Activated naive CD4-positive, alpha-beta T cell treated with Interleukin-2 at 50 U/mL for 16 hours (primary cell): ENCODE measurements around the gene LRRIQ1.
"Not testable (repeated sequence)": the region's sequence is repeated elsewhere in the genome, so short reads cannot be mapped to it uniquely, and the experiment has no call there.

Source experiments
- DNase-seq: peaks from one replicate; pipeline ENCODE4 v3.0.0-alpha.2; 2020

The LRRIQ1 gene

DNA sequence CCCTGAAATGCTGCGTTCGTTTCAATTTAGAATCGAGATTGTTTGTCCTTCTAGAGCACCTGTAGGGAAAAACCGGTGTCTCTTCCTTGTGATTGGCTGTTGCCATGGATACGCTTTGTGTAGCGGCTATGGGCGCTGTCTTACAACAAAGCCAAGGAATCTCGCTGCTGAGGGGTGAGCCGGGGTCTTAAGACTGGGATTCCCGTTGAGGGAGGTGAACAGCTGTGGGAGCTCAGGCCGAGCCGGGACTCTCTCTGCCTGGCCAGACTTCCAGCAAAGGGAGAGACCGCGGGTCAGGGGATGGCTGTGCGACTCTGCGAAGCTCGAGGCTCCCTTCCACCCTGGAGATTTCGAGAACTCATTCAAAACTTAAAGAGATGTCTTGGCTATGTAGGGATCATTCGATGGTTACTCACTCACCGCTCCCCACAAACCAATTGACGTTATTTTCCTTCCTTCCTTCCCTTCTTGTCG lies at the start of gene LRRIQ1, which contains the start of gene TSPAN19:
LRRIQ1 (plus strand) TSS at position 118 of the 474 bp plus-strand sequence. CDS start 1,826 bp downstream, outside the sequence.
TSPAN19 (minus strand) TSS at position 44 of the 474 bp plus-strand sequence. CDS start 6,331 bp downstream, outside the sequence.
- peak; percentile 2 for DNase-seq

- DNase-seq: no peak
These were observed 49.6 kb upstream of the LRRIQ1 start for GRCh38 chr12:84986586-84986985.

DNA sequence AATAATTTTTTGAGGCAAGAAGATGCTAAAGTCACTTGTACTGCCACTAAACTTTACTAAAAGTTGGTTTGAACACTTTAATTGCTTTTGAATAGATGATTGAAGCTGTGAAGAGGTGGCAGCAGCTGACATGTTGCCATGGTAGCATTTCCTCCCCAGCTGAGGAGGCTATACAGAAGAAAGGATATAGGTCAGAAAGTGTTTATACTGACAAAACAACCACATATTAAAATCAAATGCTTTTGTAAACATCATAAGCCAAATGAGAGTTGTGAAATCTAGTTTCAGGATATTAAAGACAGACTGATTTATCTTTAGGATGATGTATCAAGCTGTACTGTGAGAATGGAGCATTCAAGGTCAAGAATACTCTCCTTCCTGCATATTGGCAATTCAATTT lies 41.7 kb upstream of the LRRIQ1 start:
- DNase-seq: no peak

- no peak for DNase-seq
These were observed 40.5 kb upstream of the LRRIQ1 start for GRCh38 chr12:84995641-84996040.

DNA sequence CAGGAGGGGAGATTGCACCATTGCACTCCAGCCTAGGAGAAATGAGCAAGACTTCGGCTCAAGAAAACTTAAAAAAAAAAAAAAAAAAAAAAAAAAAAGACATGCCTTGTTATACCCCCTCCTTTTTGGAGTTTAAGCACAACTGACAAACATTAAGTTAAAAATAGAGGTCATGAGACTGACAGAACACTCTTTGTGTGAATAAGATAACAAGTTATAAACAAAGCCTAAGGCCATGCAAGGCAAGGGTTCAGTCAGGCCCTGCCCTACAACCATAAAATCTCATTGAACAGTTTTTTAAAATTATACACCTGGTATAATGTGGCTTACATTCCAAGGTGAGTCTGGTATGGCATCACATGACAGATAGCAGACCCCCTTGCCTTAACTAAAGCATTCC lies 39.4 kb upstream of the LRRIQ1 start:
- no peak for DNase-seq

- DNase-seq: no peak
These were observed 37.8 kb upstream of the LRRIQ1 start for GRCh38 chr12:84998341-84998740.

- DNase-seq: no peak
These were observed 35.4 kb upstream of the LRRIQ1 start for GRCh38 chr12:85000729-85001128.

- no peak for DNase-seq
These were observed 33.3 kb upstream of the LRRIQ1 start for GRCh38 chr12:85002778-85003296.

DNA sequence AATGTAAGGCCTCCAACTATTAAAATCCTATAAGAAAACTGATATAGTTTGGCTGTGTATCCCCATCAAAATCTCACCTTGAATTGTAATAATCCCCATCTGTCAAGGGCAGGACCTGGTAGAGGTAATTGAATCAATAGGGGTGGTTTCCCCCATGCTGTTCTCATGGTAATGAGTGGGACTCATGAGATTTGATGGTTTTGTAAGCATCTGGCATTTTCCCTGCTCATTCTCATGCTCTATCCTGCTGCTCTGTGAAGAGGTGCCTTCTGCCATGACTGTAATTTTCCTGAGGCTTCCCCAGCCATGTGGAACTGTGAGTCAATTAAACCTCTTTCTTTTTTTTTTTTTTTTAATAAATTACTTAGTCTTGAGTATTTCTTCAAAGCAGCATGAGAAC lies 31.9 kb upstream of the LRRIQ1 start:
- DNase-seq: no peak

- not testable (repeated sequence) for DNase-seq
These were observed 31.1 kb upstream of the LRRIQ1 start for GRCh38 chr12:85005047-85005446.

DNA sequence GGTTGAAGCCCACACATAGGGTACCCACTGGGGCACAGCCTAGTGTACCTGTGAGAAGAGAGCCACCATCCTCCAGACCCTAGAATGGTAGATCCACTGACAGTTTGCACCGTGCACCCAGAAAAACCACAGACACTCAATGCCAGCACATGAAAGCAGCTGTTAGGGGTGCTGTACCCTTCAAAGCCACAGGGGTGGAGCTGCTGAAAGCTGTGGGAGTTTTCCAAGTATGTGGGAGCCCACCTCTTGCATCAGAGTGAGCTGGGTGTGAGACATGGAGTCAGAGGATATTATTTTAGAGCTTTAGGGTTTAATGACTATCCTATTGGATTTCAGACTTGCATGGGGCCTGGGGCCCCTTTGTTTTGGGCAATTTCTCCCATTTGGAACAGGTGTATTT lies 30.5 kb upstream of the LRRIQ1 start:
- no peak for DNase-seq

GRCh38 chr12:85006206-85006605 lies 29.9 kb upstream of the LRRIQ1 start:
- no peak for DNase-seq

- DNase-seq: no peak
These were observed 28.3 kb upstream of the LRRIQ1 start for GRCh38 chr12:85007836-85008235.

GRCh38 chr12:85016413-85016812 lies 19.7 kb upstream of the LRRIQ1 start:
- no peak for DNase-seq

- DNase-seq: no peak
These were observed 19.0 kb upstream of the LRRIQ1 start for GRCh38 chr12:85017133-85017532.

DNA sequence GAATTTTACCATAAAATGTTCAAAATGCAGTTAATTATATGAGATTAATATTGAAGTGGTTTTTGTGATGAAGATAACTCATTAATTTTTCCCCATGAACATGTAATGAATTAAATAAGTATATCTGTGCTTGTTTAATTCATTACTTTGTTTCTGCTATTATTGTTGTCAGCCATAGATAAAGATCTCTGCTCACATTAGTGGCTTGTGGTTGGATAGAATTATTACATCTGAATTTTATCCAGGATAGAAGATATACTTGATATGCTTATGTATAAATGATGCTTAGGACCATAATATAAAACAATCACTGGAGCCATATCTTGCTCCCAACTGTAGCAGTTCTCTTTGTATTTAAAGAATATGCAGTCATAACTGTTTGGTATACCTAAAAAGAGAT lies 18.5 kb upstream of the LRRIQ1 start:
- DNase-seq: no peak

DNA sequence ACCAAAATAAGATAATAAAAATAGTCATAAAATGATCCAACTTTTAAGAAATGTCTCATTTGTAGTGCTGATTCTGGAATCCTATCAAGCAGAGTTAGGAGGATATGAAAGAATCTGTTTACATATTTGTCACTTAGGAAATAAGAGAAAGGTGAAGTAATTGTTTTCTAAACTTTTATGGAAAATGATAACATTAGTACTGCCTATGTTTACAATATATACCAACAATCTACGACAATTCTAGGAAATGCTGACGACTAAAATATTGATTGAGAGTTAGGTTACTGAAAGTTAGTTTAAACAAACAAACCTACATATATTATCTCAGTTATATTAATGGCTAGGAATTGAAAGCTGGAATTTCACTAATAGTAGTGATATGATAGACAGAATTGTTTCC lies 18.1 kb upstream of the LRRIQ1 start:
- no peak for DNase-seq

DNA sequence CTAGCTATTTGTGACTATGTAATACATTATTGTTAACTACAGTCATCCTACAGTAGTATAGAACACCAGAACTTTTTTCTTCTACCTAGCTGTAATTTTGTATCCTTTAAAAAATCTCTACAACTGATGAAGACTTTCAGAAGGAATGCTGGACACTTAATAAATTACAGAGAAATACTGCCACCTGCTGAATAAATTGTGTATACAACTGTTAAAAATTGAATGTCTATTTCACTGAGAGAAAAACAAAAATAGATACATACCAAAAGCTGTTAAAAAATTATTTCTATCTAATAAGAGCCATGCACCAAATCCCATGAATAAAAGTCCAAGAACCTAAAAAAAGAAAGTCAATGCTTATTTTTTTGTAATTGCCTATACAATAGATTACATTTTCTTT lies 6.7 kb upstream of the LRRIQ1 start:
- DNase-seq: no peak

GRCh38 chr12:85036733-85037132 lies 582 bp downstream of the LRRIQ1 start:
- DNase-seq: no peak

DNA sequence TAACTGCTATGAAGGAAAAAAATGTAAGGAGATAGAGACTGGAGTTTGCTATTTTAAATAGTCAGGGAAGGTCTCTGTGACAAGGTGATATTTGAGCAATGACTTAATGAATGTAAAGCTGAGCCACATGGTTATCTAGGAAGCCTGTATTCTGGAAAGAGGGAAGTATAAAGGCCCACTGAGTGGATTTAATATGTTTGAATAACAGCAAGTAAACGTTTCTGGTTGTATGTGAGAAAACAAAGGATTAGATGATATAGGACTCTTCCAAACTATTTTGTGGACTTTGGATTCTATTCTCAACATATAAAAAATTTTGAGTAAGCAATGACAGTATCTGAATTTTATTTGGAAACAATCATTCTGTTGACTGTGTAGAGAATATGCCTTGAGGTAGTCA lies 5.2 kb downstream of the LRRIQ1 start:
- DNase-seq: no peak

DNA sequence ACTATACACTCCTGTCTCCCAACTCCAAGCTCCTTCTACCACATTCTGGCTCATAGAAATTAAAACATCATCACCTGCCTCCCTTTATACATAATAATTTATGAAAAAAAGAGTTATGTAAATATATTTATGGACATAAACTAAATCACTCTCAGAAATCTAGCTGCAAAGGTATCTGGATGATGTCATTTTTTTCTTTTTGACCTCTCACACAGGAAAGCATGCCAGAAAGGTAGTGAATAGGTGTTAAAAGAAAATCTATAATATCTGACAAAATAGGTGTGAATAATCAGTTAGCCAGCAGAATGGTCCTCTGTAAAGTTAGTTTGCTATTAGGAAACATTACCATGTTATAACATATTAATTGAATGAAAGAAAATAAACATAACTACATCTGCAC lies 7.7 kb downstream of the LRRIQ1 start:
- DNase-seq: no peak

DNA sequence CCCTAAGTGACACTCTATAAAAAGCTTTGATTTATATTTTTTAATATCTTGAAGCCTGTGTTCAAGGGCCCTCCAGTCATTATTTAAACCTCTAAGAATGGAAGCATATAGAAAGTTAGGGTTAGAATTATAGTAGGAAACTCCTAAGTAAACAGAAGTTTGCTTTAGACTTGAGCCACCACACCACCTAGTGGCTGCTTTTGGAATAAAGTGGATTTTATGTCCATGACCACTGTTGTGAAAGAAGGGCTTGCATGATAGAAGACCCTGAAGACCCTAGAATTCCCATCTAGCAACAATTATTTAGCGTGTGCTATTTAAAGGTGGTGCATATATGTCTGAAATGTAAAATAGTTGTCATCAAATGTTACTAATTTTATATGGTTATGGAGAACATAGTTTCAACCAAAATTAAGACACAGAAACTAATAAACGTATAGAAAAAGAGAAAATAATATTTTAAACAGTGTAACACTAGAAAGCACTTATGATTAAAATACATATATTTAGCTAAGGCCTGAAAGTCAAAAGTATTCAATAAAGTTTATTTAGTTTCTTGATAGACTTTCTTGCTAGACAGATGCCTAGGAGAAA lies 21.3 kb downstream of the LRRIQ1 start:
- peak; percentile 2 for DNase-seq

DNA sequence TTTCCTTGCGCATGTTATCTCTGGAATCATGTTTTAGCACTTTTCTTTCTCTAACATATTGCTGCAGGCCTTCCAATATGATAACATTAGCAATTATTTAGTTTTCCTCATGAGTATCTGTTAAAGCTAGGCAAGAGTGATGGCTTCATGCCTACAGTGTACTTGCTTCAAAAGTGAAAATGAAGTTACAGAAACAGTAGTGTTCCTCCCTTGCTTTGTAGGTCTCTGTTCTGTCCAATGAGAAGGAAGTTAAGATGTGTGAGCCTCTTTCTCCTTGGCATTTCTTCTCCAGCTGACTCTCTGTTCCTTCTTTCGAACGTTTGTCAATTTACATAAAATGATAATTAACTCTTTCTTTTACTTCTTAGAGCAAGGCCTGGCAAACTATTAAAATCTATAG lies 22.2 kb downstream of the LRRIQ1 start:
- DNase-seq: no peak

GRCh38 chr12:85059594-85059993 lies 23.4 kb downstream of the LRRIQ1 start:
- no peak for DNase-seq

DNA sequence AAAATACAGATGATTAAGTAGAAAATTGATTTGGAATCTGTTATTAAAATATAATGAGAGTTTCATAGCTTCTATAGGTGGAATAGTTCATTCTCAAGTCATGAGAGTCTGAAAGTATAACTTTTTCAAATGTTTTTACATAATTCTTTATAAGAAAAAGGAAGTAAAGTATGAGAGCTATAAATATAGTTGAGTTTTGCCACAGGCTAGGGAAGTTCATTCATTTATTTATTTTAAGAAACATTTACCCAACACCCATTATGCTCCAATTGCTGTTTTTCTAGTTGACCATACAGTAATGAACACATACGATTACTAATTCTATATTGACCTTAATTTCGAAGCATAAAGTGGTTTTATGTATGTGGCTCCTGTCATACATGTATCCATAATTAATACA lies 24.8 kb downstream of the LRRIQ1 start:
- DNase-seq: no peak
